Bronchial epithelial cell (primary cell): ENCODE measurements around the gene CBFB. TPM values are rescaled to one million over a fixed set of nuclear protein-coding genes. Genes with fewer than 3 reads are reported as not detected.

Experiments used
- DNase-seq: peaks from one replicate; pipeline ENCODE4 v3.0.0-alpha.2; 2010; ENCODE audit warnings: low read depth
- FAIRE-seq: peaks from 2 replicates; lab custom pipeline; 2011; peaks lifted over from hg19 to GRCh38; lab: Jason Lieb, UNC
- H3K27me3 ChIP-seq: 2 replicates; pipeline ENCODE4 v1.5.1; 2011; ENCODE audit warnings: low read length; ENCODE audit not compliant: control insufficient read depth, insufficient read depth
- H3K36me3 ChIP-seq: 2 replicates; pipeline ENCODE4 v1.5.1; 2011; ENCODE audit warnings: low read length; ENCODE audit not compliant: control insufficient read depth, insufficient read depth
- H3K4me3 ChIP-seq: 2 replicates; pipeline ENCODE4 v1.5.1; 2011; ENCODE audit warnings: mild to moderate bottlenecking, low read depth, low read length, control low read depth
- CTCF ChIP-seq: IDR thresholded peaks from 2 replicates; pipeline ENCODE4 v1.5.1; 2011; ENCODE audit warnings: mild to moderate bottlenecking, moderate library complexity, low read length, control low read depth, inconsistent platforms; ENCODE audit not compliant: insufficient read depth, severe bottlenecking
- total RNA-seq: library from RNA; depleted of rRNA; stranded (reverse); fragments of >200 nt; gene quantifications from 2 replicates; pipeline ENCODE4 v1.2.1, GENCODE V29; 2014

CBFB gene
- total RNA-seq, 1 donor from 2014 or later: 101 TPM

GRCh38 chr16:67009158-67009557, 19.8 kb upstream of the CBFB start:
- no peak overlapping the region for H3K4me3 ChIP-seq
- DNase-seq (no peak), FAIRE-seq (peak; percentile 23)
- H3K36me3 ChIP-seq: no peaks in the 10 kb centered on the region
- TF ChIP-seq CTCF: no peak
- peaks cover 3% of the 10 kb centered on the region for H3K27me3 ChIP-seq

- DNase-seq (no peak), FAIRE-seq (no peak)
- TF ChIP-seq CTCF: no peak
- Histone ChIP-seq H3K36me3 (no peaks in the 10 kb centered on the region), H3K27me3 (peaks cover 7% of the 10 kb centered on the region), H3K4me3 (no peak overlapping the region)
These were observed 17.7 kb upstream of the CBFB start for GRCh38 chr16:67011274-67011673.

- no peak for TF ChIP-seq CTCF
- DNase-seq (no peak), FAIRE-seq (no peak)
- Histone ChIP-seq H3K36me3 (no peaks in the 10 kb centered on the region), H3K27me3 (peaks cover 7% of the 10 kb centered on the region), H3K4me3 (peak overlapping the region; percentile 30)
These were observed 15.6 kb upstream of the CBFB start for GRCh38 chr16:67013233-67013822.

- peaks cover 7% of the 10 kb centered on the region for H3K27me3 ChIP-seq
- H3K36me3 ChIP-seq: no peaks in the 10 kb centered on the region
- FAIRE-seq (no peak), DNase-seq (peak; percentile 12)
- H3K4me3 ChIP-seq: peak overlapping the region; percentile 30
- peak; percentile 9 for TF ChIP-seq CTCF
These were observed 14.9 kb upstream of the CBFB start for GRCh38 chr16:67013823-67014633.

- FAIRE-seq (no peak), DNase-seq (no peak)
- Histone ChIP-seq H3K36me3 (no peaks in the 10 kb centered on the region), H3K27me3 (peaks cover 7% of the 10 kb centered on the region), H3K4me3 (no peak overlapping the region)
- TF ChIP-seq CTCF: no peak
These were observed 14.2 kb upstream of the CBFB start for GRCh38 chr16:67014634-67015312.
